ENCODE results near the gene PPP2R2B.

Gene PPP2R2B

GRCh38 chr5:146533260-146533857 is 345.2 kb downstream of the PPP2R2B start:
- H3K27me3 ChIP-seq (ENCODE audit: control insufficient read depth, insufficient read depth, low read length), result no peaks in the 10 kb centered on the region
- no peak overlapping the region for H3K9ac ChIP-seq (ENCODE audit: low read length)
- no peak overlapping the region for H3K4me3 ChIP-seq (ENCODE audit: low read length)
- no peaks in the 10 kb centered on the region for H3K9me3 ChIP-seq (ENCODE audit: control insufficient read depth, low read length)
- no peaks in the 10 kb centered on the region for H3K36me3 ChIP-seq (ENCODE audit: control insufficient read depth, insufficient read depth, low read length)
- H3K4me1 ChIP-seq (ENCODE audit: control insufficient read depth, insufficient read depth, low read length), result no peaks in the 10 kb centered on the region

Data from mucosa of stomach (tissue), 1 donor.